SHP77 treated with DMSO at 0.1 percent for 48 hours (cell line): Measurements from ENCODE around the gene TARDBP.
"Not testable (repeated sequence)": the region's sequence is repeated elsewhere in the genome, so short reads cannot be mapped to it uniquely, and the experiment has no call there.

Experiments
- DNase-seq: peaks from one replicate; lab custom pipeline; 2025; lab: John Stamatoyannopoulos, UW

TARDBP gene

GRCh38 chr1:11042995-11043874 is 30.8 kb downstream of the TARDBP start:
- DNase-seq = no peak

- DNase-seq = no peak
Measured at GRCh38 chr1:11044086-11044848, 31.8 kb downstream of the TARDBP start.

DNA sequence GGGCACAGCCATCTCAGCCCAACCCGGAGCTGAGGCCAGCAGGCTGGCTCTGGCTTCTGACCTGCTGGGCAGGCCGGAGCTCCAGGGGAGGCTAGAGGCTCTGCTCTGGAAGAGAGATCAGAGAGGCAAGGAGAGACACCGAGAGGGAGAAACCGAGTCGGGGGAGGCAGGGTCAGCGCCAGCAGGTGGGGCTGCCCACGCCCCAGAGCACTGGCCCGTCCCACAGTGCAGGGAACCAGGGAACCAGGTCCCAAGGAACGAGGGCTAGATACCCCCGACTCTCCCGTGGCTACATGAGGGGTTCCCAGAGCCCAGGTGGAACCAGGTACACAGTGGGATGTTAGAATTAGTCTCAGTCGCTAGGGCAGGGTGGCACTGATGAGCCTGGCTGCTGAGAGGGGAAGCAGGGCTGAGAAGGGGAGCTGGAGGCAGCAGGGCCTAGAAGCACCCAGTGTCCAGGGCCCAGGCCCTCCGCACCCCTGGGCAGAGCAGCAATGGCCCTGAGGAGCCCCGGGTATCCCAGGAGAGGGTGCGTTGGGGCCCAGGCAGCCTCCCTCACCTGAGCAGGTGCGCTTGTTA is 32.5 kb downstream of the TARDBP start:
- DNase-seq = no peak

DNA sequence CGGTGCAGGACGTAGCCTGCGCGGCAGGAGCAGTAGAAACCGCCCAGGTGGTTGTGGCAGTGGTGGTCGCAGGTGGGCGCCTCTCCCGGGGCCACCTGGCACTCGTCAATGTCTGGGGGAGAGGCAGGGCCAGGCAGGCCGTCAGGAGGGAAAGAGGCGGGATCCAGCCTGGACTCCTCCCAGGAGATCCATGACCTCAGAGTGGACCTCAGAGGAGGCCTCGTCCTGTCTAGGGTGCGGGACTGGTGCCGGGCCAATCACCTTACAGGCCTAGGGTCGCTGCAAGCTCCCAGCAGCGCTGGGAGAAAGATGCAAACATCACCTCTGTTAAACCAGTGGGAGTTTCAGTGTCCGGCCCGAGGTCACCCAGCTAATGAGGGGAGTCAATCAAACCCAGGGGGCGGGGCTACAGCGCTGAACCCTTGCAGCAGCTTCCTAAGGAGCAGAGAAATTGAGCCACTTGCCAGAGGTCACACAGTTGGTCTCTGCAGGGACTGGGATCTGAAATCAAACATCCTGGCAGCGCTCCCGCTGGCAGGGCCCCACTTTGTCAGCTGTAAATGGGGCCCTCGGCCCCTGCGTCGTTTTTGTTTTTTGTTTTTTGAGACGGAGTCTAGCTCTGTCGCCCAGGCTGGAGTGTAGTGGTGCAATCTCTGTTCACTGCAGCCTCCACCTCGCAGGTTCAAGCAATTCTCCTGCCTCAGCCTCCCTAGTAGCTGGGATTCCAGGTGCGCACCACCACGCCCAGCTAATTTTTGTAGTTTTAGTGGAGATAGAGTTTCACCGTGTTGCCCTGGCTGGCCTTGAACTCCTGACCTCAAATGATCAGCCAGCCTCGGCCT is 33.2 kb downstream of the TARDBP start:
- no peak for DNase-seq

DNA sequence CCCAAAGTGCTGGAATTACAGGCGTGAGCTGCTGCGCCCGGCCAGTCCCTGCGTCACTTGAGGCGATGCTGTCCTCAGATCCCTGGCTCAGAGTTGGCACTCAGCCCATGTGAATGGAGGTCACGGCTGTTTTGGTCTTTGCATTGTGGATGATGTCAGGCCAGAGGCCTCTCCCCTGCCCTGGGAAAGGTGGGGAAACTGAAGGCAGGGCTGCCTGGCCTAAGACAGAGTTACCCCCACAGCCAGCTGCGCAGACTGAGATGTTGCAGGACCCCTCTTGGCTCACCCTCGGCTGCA is 33.8 kb downstream of the TARDBP start:
- DNase-seq = no peak

DNA sequence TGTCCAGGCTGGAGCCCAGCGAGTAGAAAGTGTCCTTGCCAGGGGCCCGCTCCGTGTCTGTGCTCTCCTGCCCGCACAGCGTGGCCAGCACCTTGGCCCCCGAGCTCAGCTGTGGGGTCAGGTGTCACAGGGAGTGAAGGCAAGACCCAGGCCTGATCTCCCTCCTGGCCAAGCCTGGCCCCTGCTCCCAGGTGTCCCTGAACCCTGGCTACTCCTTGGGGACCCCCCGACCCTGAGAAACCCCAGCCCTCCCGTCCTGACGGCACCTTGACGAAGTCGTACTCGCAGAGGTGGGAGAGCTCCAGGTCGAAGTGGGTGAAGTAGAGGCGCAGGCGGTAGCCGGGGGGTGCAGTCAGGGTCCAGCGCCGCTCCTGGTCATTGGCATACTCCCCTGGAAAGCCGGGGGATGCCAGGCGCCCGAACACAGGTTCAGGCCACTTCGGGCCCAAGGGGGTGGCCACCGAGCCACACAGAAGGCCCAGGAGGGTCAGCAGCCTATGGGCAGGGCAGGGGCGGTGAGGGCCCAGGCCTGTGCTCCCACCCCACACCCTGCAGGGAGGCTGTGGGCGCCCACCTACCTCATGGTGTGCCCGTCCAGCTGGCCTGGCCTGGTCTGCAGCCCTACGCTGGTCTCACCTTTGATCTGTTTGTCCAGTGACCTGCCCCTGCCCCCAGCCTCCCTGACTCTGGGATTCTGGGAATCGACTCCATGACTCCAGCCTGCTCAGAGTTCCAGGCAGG is 34.3 kb downstream of the TARDBP start, which contains the start of gene MASP2:
Gene MASP2 (minus strand): TSS at position 615 of the 741 bp plus-strand sequence. CDS start 32 bp downstream, at position 583.
- DNase-seq = no peak

DNA sequence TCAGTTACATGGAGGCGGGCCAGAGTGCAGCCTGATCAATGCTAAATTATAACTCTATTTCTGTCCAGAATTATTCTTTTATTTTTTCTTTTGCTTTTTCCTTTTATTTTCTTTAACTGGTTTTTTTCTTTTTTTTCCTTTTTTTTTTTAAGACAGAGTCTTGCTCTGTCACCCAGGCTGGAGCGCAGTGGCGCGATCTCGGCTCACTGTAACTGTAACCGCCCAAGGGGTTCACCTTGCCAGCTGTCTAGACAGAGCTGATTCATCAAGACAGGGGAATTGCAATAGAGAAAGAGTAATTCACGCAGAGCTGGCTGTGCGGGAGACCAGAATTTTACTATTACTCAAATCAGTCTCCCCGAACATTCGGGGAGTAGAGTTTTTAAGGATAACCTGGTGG is 38.7 kb downstream of the TARDBP start:
- not testable (repeated sequence) for DNase-seq

- DNase-seq = no peak
Measured at GRCh38 chr1:11051781-11052511, 39.5 kb downstream of the TARDBP start.

DNA sequence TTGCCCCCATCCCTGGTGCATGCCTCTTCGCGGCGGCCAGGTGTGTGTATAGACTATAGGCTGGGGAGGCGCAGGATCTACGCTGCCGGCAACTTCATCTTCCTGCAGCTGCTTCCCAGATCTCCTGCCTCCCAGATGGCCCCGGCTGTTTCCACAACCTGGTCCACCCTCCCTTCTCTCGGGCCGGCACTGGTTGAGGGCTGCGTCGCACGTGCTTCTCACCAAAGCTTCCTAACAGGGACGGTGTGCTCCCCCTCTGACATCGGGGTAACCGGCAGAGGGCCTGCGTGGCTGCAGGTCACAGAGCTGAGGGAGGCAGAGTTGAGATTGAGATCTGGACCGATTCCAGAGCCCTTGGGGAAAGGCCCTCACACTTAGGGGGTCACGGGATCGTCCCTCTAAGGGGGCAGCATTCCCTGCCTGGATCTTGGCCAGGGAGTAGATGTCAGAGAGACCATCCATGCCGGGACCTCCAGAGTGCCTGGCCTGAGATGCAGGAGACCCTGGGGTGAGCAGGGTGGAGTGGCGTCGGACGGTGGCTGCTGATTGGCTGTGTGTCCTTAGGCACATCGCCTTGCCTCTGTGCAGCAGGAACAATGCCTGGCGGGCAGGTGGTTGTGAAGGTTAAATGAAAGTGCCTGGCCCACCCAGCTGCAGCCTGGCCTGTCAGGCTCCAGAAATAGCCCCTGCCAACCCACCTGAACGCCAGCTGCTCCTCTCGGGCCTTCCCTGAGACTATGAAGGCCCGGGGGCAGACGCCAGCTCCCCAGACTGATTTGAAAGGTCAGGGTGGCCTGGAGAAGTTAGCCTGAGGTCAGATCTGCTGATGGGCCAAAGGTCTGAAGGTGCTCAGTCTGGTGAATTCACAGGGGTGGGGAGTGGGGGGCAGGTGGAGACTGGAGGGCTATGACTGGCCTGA is 40.6 kb downstream of the TARDBP start:
- DNase-seq = peak; percentile 61

GRCh38 chr1:11053758-11054137 is 41.3 kb downstream of the TARDBP start:
- DNase-seq = no peak

- DNase-seq = no peak
Measured at GRCh38 chr1:11054181-11054580, 41.7 kb downstream of the TARDBP start.

GRCh38 chr1:11054666-11055065 is 42.2 kb downstream of the TARDBP start:
- DNase-seq = no peak

- DNase-seq = no peak
Measured at GRCh38 chr1:11055676-11056075, 43.2 kb downstream of the TARDBP start.

- DNase-seq = no peak
Measured at GRCh38 chr1:11056504-11056903, 44.0 kb downstream of the TARDBP start.

- DNase-seq = no peak
Measured at GRCh38 chr1:11057477-11057876, 45.0 kb downstream of the TARDBP start.

GRCh38 chr1:11058026-11058425 is 45.6 kb downstream of the TARDBP start:
- no peak for DNase-seq

GRCh38 chr1:11058595-11059154 is 46.2 kb downstream of the TARDBP start:
- DNase-seq = no peak

DNA sequence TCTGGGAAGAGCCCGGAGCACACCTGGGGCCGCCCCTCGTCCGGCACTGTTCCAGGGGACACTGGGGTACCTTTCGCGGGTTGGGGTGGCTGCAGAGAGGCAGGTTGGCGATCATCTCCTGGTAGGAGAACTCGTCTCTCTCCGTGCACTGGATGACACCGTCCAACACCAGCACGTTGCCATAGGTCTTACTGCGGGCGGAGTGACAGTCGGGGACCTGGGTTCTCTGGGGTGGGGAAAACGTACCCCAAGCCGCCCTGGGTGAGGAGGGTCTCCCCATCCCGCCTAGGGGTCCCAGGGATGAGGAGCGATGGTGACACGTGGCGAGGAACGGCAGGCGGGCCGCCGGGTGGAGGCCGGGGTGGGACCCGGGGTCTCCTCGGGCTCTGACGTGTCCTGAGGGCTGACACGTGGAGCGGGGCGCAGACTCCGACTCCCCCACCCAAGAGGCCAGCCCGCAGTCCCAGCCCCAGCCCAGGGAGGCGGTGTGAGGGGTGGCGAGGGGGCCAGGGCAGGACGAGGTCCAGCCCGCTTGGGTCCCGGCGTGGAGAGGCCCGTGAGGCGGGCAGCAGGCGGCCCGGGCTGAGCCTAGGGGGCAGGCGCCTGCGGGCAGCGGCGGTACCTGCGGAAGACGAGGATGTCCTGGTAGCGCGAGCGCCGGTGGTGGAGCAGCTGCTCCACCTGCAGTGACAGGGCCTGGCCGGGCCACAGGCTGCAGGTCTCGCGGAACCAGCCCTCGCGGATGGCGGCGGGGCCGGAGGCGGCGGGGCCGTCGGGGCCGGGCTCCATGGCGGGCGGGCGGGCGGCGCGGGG is 46.9 kb downstream of the TARDBP start:
- DNase-seq = no peak
